Measurements from ENCODE around the gene FBN1.

FBN1 gene

GRCh38 chr15:48645558-48646330 is at the start of gene FBN1:
FBN1 (minus strand) TSS chr15:48645709; CDS start chr15:48644769, 940 bp downstream.
- DNase-seq (ENCODE audit: low read depth): no peak

GRCh38 chr15:48693484-48693883 is 48.0 kb upstream of the FBN1 start:
- DNase-seq (ENCODE audit: low read depth): no peak

GRCh38 chr15:48688493-48688892 is 43.0 kb upstream of the FBN1 start:
- DNase-seq (ENCODE audit: low read depth): no peak

- DNase-seq (ENCODE audit: low read depth): no peak
These were observed 38.7 kb upstream of the FBN1 start for GRCh38 chr15:48683991-48684765.

GRCh38 chr15:48682942-48683651 is 37.6 kb upstream of the FBN1 start:
- no peak for DNase-seq (ENCODE audit: low read depth)

- no peak for DNase-seq (ENCODE audit: low read depth)
These were observed 35.8 kb upstream of the FBN1 start for GRCh38 chr15:48681353-48681752.

GRCh38 chr15:48680841-48681240 is 35.3 kb upstream of the FBN1 start:
- no peak for DNase-seq (ENCODE audit: low read depth)

- DNase-seq (ENCODE audit: low read depth): no peak
These were observed 34.4 kb upstream of the FBN1 start for GRCh38 chr15:48679952-48680351.

GRCh38 chr15:48678851-48679250 is 33.3 kb upstream of the FBN1 start:
- DNase-seq (ENCODE audit: low read depth): no peak

- DNase-seq (ENCODE audit: low read depth): no peak
These were observed 32.3 kb upstream of the FBN1 start for GRCh38 chr15:48677821-48678220.

GRCh38 chr15:48675436-48675835 is 29.9 kb upstream of the FBN1 start:
- DNase-seq (ENCODE audit: low read depth): no peak

- DNase-seq (ENCODE audit: low read depth): no peak
These were observed 29.4 kb upstream of the FBN1 start for GRCh38 chr15:48674876-48675275.

GRCh38 chr15:48672206-48672605 is 26.7 kb upstream of the FBN1 start:
- DNase-seq (ENCODE audit: low read depth): no peak

GRCh38 chr15:48671103-48672022 is 25.9 kb upstream of the FBN1 start:
- DNase-seq (ENCODE audit: low read depth): no peak

- no peak for DNase-seq (ENCODE audit: low read depth)
These were observed 22.2 kb upstream of the FBN1 start for GRCh38 chr15:48667701-48668100.

- no peak for DNase-seq (ENCODE audit: low read depth)
These were observed 18.9 kb upstream of the FBN1 start for GRCh38 chr15:48664436-48664835.

GRCh38 chr15:48657950-48658591 is 12.6 kb upstream of the FBN1 start:
- no peak for DNase-seq (ENCODE audit: low read depth)

- no peak for DNase-seq (ENCODE audit: low read depth)
These were observed 9.3 kb upstream of the FBN1 start for GRCh38 chr15:48654801-48655200.

GRCh38 chr15:48653913-48654670 is 8.6 kb upstream of the FBN1 start:
- no peak for DNase-seq (ENCODE audit: low read depth)

- no peak for DNase-seq (ENCODE audit: low read depth)
These were observed 7.7 kb upstream of the FBN1 start for GRCh38 chr15:48653216-48653615.
